ENCODE measurements around the gene PSME3IP1.

Gene PSME3IP1

GRCh38 chr16:57163842-57164241 is 22.0 kb downstream of the PSME3IP1 start:
- no peak overlapping the region for H3K4me3 ChIP-seq (ENCODE audit: control insufficient read depth, low read depth, low read length)
- TF ChIP-seq CTCF (conservative IDR thresholded peaks at IDR 0.05; ENCODE audit: control insufficient read depth, insufficient read depth, low read depth, low read length): no peak
- no peak for DNase-seq (ENCODE audit: low read depth)

GRCh38 chr16:57159447-57159846 is 26.4 kb downstream of the PSME3IP1 start:
- H3K4me3 ChIP-seq (ENCODE audit: control insufficient read depth, low read depth, low read length): no peak overlapping the region
- no peak for TF ChIP-seq CTCF (conservative IDR thresholded peaks at IDR 0.05; ENCODE audit: control insufficient read depth, insufficient read depth, low read depth, low read length)
- no peak for DNase-seq (ENCODE audit: low read depth)

- no peak for DNase-seq (ENCODE audit: low read depth)
- H3K4me3 ChIP-seq (ENCODE audit: control insufficient read depth, low read depth, low read length): no peak overlapping the region
- TF ChIP-seq CTCF (conservative IDR thresholded peaks at IDR 0.05; ENCODE audit: control insufficient read depth, insufficient read depth, low read depth, low read length): no peak
Measured at GRCh38 chr16:57157533-57157932, 28.3 kb downstream of the PSME3IP1 start.

GRCh38 chr16:57156351-57156703 is 29.5 kb downstream of the PSME3IP1 start:
- DNase-seq (ENCODE audit: low read depth): no peak

GRCh38 chr16:57155702-57156350 is 30.0 kb downstream of the PSME3IP1 start:
- no peak for DNase-seq (ENCODE audit: low read depth)
- no peak overlapping the region for H3K4me3 ChIP-seq (ENCODE audit: control insufficient read depth, low read depth, low read length)
- no peak for TF ChIP-seq CTCF (conservative IDR thresholded peaks at IDR 0.05; ENCODE audit: control insufficient read depth, insufficient read depth, low read depth, low read length)

More at GRCh38 chr16:57156351-57156703, 29.5 kb downstream of the PSME3IP1 start:
- no peak for TF ChIP-seq CTCF (conservative IDR thresholded peaks at IDR 0.05; ENCODE audit: control insufficient read depth, insufficient read depth, low read depth, low read length)
- no peak overlapping the region for H3K4me3 ChIP-seq (ENCODE audit: control insufficient read depth, low read depth, low read length)

- TF ChIP-seq CTCF (conservative IDR thresholded peaks at IDR 0.05; ENCODE audit: control insufficient read depth, insufficient read depth, low read depth, low read length): no peak
- no peak for DNase-seq (ENCODE audit: low read depth)
- H3K4me3 ChIP-seq (ENCODE audit: control insufficient read depth, low read depth, low read length): no peak overlapping the region
Measured at GRCh38 chr16:57153841-57154240, 32.0 kb downstream of the PSME3IP1 start.

Data from fibroblast of mammary gland (primary cell).